ENCODE measurements around the gene CFLAR.

Gene CFLAR

DNA sequence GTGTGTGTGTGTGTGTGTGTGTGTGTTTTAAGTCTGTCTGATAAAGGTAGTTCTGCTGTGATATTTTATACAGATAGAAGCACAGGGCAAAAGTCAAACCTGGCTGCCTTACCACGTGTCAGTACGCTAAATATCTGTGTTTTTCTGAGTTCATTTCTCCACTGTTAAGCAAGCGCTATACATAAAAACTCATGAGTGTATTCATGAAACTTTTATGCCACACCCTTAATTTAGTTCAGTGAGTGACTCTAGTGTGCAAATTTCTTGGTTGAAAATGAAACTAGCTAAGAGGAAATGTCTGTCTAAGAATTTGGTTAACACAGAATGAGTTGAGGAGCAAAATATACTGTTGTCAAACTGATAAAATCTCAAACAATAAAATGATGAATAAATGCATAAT is 78.1 kb downstream of the CFLAR start:
- DNase-seq (ENCODE audit: insufficient read length, low spot score) (peak; percentile 42), FAIRE-seq (peak; percentile 91)
- TF ChIP-seq PAX5 (IDR thresholded peaks at IDR 0.05; ENCODE audit: insufficient read depth, low read length, severe bottlenecking) = no peak
- TF ChIP-seq POLR2AphosphoS5 (IDR thresholded peaks at IDR 0.05; ENCODE audit: low read depth, low read length) = no peak
- TF ChIP-seq SPI1 (IDR thresholded peaks at IDR 0.05; ENCODE audit: low read depth, low read length) = peak; percentile 62
- TF ChIP-seq POLR2A (IDR thresholded peaks at IDR 0.05; ENCODE audit: low read depth, low read length) = no peak
- TF ChIP-seq POU2F2 (IDR thresholded peaks at IDR 0.05; ENCODE audit: low read depth, low read length) = peak; percentile 48; the same call in 1 of the 2 replicates
- no peak for TF ChIP-seq TAF1 (IDR thresholded peaks at IDR 0.05; ENCODE audit: low read depth, low read length)

GRCh38 chr2:201195331-201195730 is 79.4 kb downstream of the CFLAR start:
- DNase-seq (ENCODE audit: insufficient read length, low spot score) (no peak), FAIRE-seq (no peak)
- TF ChIP-seq PAX5 (IDR thresholded peaks at IDR 0.05; ENCODE audit: insufficient read depth, low read length, severe bottlenecking) = no peak
- TF ChIP-seq POLR2A (IDR thresholded peaks at IDR 0.05; ENCODE audit: low read depth, low read length) = no peak
- TF ChIP-seq POU2F2 (IDR thresholded peaks at IDR 0.05; ENCODE audit: low read depth, low read length) = no peak
- no peak for TF ChIP-seq TAF1 (IDR thresholded peaks at IDR 0.05; ENCODE audit: low read depth, low read length)
- no peak for TF ChIP-seq SPI1 (IDR thresholded peaks at IDR 0.05; ENCODE audit: low read depth, low read length)
- TF ChIP-seq POLR2AphosphoS5 (IDR thresholded peaks at IDR 0.05; ENCODE audit: low read depth, low read length) = no peak

GRCh38 chr2:201196003-201196402 is 80.0 kb downstream of the CFLAR start:
- FAIRE-seq (no peak), DNase-seq (ENCODE audit: insufficient read length, low spot score) (no peak)
- TF ChIP-seq TAF1 (IDR thresholded peaks at IDR 0.05; ENCODE audit: low read depth, low read length) = no peak
- no peak for TF ChIP-seq POLR2A (IDR thresholded peaks at IDR 0.05; ENCODE audit: low read depth, low read length)
- TF ChIP-seq PAX5 (IDR thresholded peaks at IDR 0.05; ENCODE audit: insufficient read depth, low read length, severe bottlenecking) = no peak
- TF ChIP-seq POLR2AphosphoS5 (IDR thresholded peaks at IDR 0.05; ENCODE audit: low read depth, low read length) = no peak
- no peak for TF ChIP-seq POU2F2 (IDR thresholded peaks at IDR 0.05; ENCODE audit: low read depth, low read length)
- TF ChIP-seq SPI1 (IDR thresholded peaks at IDR 0.05; ENCODE audit: low read depth, low read length) = no peak

- TF ChIP-seq POU2F2 (IDR thresholded peaks at IDR 0.05; ENCODE audit: low read depth, low read length) (no peak), POLR2A (IDR thresholded peaks at IDR 0.05; ENCODE audit: low read depth, low read length) (no peak), SPI1 (IDR thresholded peaks at IDR 0.05; ENCODE audit: low read depth, low read length) (no peak)
- FAIRE-seq (no peak), DNase-seq (ENCODE audit: insufficient read length, low spot score) (no peak)
These were observed 80.8 kb downstream of the CFLAR start for GRCh38 chr2:201196803-201197202.

DNA sequence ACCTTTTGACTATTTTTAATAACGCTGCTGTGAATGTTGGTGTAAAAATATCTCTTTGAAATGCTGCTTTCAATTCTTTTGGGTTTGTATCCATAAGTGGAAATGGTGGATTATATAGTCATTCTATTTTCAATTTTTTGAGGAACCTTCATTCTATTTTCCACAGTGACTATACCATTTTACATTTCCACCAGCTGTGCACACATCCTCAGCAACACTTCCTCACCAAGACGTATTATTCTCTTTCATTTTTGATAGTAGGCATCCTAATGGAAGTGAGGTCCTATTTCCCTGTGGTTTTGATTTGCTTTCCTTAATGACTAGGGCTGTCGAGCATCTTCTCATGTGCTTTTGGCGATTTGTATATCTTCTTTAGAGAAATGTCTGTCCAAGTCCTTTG is 81.8 kb downstream of the CFLAR start:
- TF ChIP-seq POLR2AphosphoS5 (IDR thresholded peaks at IDR 0.05; ENCODE audit: low read depth, low read length) (no peak), PAX5 (IDR thresholded peaks at IDR 0.05; ENCODE audit: insufficient read depth, low read length, severe bottlenecking) (no peak), POU2F2 (IDR thresholded peaks at IDR 0.05; ENCODE audit: low read depth, low read length) (no peak), TAF1 (IDR thresholded peaks at IDR 0.05; ENCODE audit: low read depth, low read length) (no peak), POLR2A (IDR thresholded peaks at IDR 0.05; ENCODE audit: low read depth, low read length) (no peak), SPI1 (IDR thresholded peaks at IDR 0.05; ENCODE audit: low read depth, low read length) (no peak)
- DNase-seq (ENCODE audit: insufficient read length, low spot score) (no peak), FAIRE-seq (peak; percentile 50)

GRCh38 chr2:201199847-201200246 is 83.9 kb downstream of the CFLAR start:
- no peak for TF ChIP-seq SPI1 (IDR thresholded peaks at IDR 0.05; ENCODE audit: low read depth, low read length)
- no peak for TF ChIP-seq POLR2A (IDR thresholded peaks at IDR 0.05; ENCODE audit: low read depth, low read length)
- TF ChIP-seq PAX5 (IDR thresholded peaks at IDR 0.05; ENCODE audit: insufficient read depth, low read length, severe bottlenecking) = no peak
- TF ChIP-seq TAF1 (IDR thresholded peaks at IDR 0.05; ENCODE audit: low read depth, low read length) = no peak
- no peak for TF ChIP-seq POLR2AphosphoS5 (IDR thresholded peaks at IDR 0.05; ENCODE audit: low read depth, low read length)
- TF ChIP-seq POU2F2 (IDR thresholded peaks at IDR 0.05; ENCODE audit: low read depth, low read length) = no peak
- DNase-seq (ENCODE audit: insufficient read length, low spot score) (no peak), FAIRE-seq (no peak)

- no peak for TF ChIP-seq POU2F2 (IDR thresholded peaks at IDR 0.05; ENCODE audit: low read depth, low read length)
- no peak for TF ChIP-seq SPI1 (IDR thresholded peaks at IDR 0.05; ENCODE audit: low read depth, low read length)
These were observed 84.4 kb downstream of the CFLAR start for GRCh38 chr2:201200345-201200744.

DNA sequence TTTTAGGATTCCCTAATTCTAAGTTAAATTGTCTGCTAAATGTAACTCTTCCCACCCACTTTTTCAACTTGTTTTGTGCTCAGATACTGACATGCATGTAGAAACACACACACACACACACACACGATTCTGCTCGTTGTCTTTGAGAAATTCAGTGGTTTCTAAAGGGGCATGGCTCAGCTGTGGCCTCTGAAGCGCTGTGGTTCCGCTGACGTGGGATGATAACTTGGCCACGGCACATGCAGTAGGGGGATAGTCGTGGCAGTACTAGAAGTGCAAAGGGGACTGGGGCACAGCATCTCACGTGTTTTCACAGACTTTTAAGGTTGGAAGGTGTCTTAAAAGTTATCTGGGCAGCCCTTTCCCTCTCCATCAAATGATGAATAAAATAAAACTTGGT is 85.4 kb downstream of the CFLAR start:
- DNase-seq (ENCODE audit: insufficient read length, low spot score) = no peak
- TF ChIP-seq POLR2A (IDR thresholded peaks at IDR 0.05; ENCODE audit: low read depth, low read length) = no peak
- no peak for TF ChIP-seq POLR2AphosphoS5 (IDR thresholded peaks at IDR 0.05; ENCODE audit: low read depth, low read length)
- no peak for TF ChIP-seq TAF1 (IDR thresholded peaks at IDR 0.05; ENCODE audit: low read depth, low read length)
- TF ChIP-seq PAX5 (IDR thresholded peaks at IDR 0.05; ENCODE audit: insufficient read depth, low read length, severe bottlenecking) = no peak
- FAIRE-seq = no peak

More at GRCh38 chr2:201200345-201200744, 84.4 kb downstream of the CFLAR start:
- DNase-seq (ENCODE audit: insufficient read length, low spot score) (no peak), FAIRE-seq (no peak)

- no peak for DNase-seq (ENCODE audit: insufficient read length, low spot score)
- no peak for FAIRE-seq
- TF ChIP-seq TAF1 (IDR thresholded peaks at IDR 0.05; ENCODE audit: low read depth, low read length) = no peak
- no peak for TF ChIP-seq POU2F2 (IDR thresholded peaks at IDR 0.05; ENCODE audit: low read depth, low read length)
- TF ChIP-seq SPI1 (IDR thresholded peaks at IDR 0.05; ENCODE audit: low read depth, low read length) = no peak
- no peak for TF ChIP-seq POLR2A (IDR thresholded peaks at IDR 0.05; ENCODE audit: low read depth, low read length)
- TF ChIP-seq PAX5 (IDR thresholded peaks at IDR 0.05; ENCODE audit: insufficient read depth, low read length, severe bottlenecking) = no peak
- TF ChIP-seq POLR2AphosphoS5 (IDR thresholded peaks at IDR 0.05; ENCODE audit: low read depth, low read length) = no peak
These were observed 88.1 kb downstream of the CFLAR start for GRCh38 chr2:201203916-201204654.
